GM21367 (cell line): Measurements from ENCODE around the gene GMIP.
"Not testable (repeated sequence)": the region's sequence is repeated elsewhere in the genome, so short reads cannot be mapped to it uniquely, and the experiment has no call there.

Experiments used
- ATAC-seq: cut with Tn5 transposase; IDR thresholded peaks from one replicate; pipeline ENCODE4 v1.9.1; 2021; ENCODE audit not compliant: unreplicated experiment

GMIP gene

GRCh38 chr19:19643158-19644053 is at the start of gene GMIP:
TSS of gene GMIP (minus strand) at chr19:19643657. CDS start at chr19:19643529, 128 bp downstream.
- peak; percentile 58 for ATAC-seq

GRCh38 chr19:19691683-19692082 is 48.2 kb upstream of the GMIP start:
- ATAC-seq, result no peak

GRCh38 chr19:19689023-19689422 is 45.6 kb upstream of the GMIP start:
- ATAC-seq, result not testable (repeated sequence)

- no peak for ATAC-seq
Measured at GRCh38 chr19:19687090-19687489, 43.6 kb upstream of the GMIP start.

GRCh38 chr19:19686580-19686979 is 43.1 kb upstream of the GMIP start:
- no peak for ATAC-seq

GRCh38 chr19:19686119-19686518 is 42.7 kb upstream of the GMIP start:
- not testable (repeated sequence) for ATAC-seq

GRCh38 chr19:19679176-19680073 is 36.0 kb upstream of the GMIP start:
- ATAC-seq, result no peak

GRCh38 chr19:19677579-19677978 is 34.1 kb upstream of the GMIP start:
- no peak for ATAC-seq

- ATAC-seq, result no peak
Measured at GRCh38 chr19:19674315-19674714, 30.9 kb upstream of the GMIP start.

- no peak for ATAC-seq
Measured at GRCh38 chr19:19672816-19673215, 29.4 kb upstream of the GMIP start.

- no peak for ATAC-seq
Measured at GRCh38 chr19:19670070-19670551, 26.7 kb upstream of the GMIP start.

- peak; percentile 54 for ATAC-seq
Measured at GRCh38 chr19:19668230-19669012, 25.0 kb upstream of the GMIP start, which contains the start of gene ZNF101. TSS of gene ZNF101 (plus strand) at chr19:19668839. CDS start at chr19:19668964, 125 bp downstream.

GRCh38 chr19:19665420-19665948 is 22.0 kb upstream of the GMIP start:
- ATAC-seq, result not testable (repeated sequence)

- peak; percentile 46 for ATAC-seq
Measured at GRCh38 chr19:19663256-19664120, 20.0 kb upstream of the GMIP start, which contains the start of gene ATP13A1. TSS of gene ATP13A1 (minus strand) at chr19:19663676. CDS start at chr19:19663666, 10 bp downstream.

GRCh38 chr19:19662871-19663255 is 19.4 kb upstream of the GMIP start:
- no peak for ATAC-seq

GRCh38 chr19:19662344-19662743 is 18.9 kb upstream of the GMIP start:
- no peak for ATAC-seq

GRCh38 chr19:19661675-19662251 is 18.3 kb upstream of the GMIP start:
- ATAC-seq, result peak; percentile 38

- no peak for ATAC-seq
Measured at GRCh38 chr19:19661141-19661674, 17.8 kb upstream of the GMIP start.
